GM18498 (cell line): ENCODE results near the gene CHRNB4.
"Not testable (repeated sequence)": the region's sequence is repeated elsewhere in the genome, so short reads cannot be mapped to it uniquely, and the experiment has no call there.

Source experiments
- ATAC-seq: cut with Tn5 transposase; IDR thresholded peaks from one replicate; pipeline ENCODE4 v1.9.1; 2021; ENCODE audit warnings: mild to moderate bottlenecking, moderate library complexity; ENCODE audit not compliant: unreplicated experiment

Gene CHRNB4

GRCh38 chr15:78618064-78618463 is 22.9 kb downstream of the CHRNB4 start:
- no peak for ATAC-seq

GRCh38 chr15:78617516-78617915 is 23.5 kb downstream of the CHRNB4 start:
- no peak for ATAC-seq

GRCh38 chr15:78617076-78617475 is 23.9 kb downstream of the CHRNB4 start:
- no peak for ATAC-seq

- no peak for ATAC-seq
Measured at GRCh38 chr15:78616506-78616905, 24.5 kb downstream of the CHRNB4 start.

- no peak for ATAC-seq
Measured at GRCh38 chr15:78615151-78615589, 25.8 kb downstream of the CHRNB4 start.

GRCh38 chr15:78614021-78614420 is 27.0 kb downstream of the CHRNB4 start:
- ATAC-seq, result no peak

GRCh38 chr15:78609551-78609950 is 31.5 kb downstream of the CHRNB4 start:
- not testable (repeated sequence) for ATAC-seq

- no peak for ATAC-seq
Measured at GRCh38 chr15:78605680-78606079, 35.3 kb downstream of the CHRNB4 start.

- no peak for ATAC-seq
Measured at GRCh38 chr15:78605201-78605600, 35.8 kb downstream of the CHRNB4 start.

- ATAC-seq, result no peak
Measured at GRCh38 chr15:78604420-78604819, 36.6 kb downstream of the CHRNB4 start.

- no peak for ATAC-seq
Measured at GRCh38 chr15:78603467-78603866, 37.5 kb downstream of the CHRNB4 start.

GRCh38 chr15:78599189-78599588 is 41.8 kb downstream of the CHRNB4 start:
- ATAC-seq, result no peak

- ATAC-seq, result no peak
Measured at GRCh38 chr15:78598348-78598747, 42.7 kb downstream of the CHRNB4 start.

GRCh38 chr15:78597583-78597982 is 43.4 kb downstream of the CHRNB4 start:
- ATAC-seq, result no peak

GRCh38 chr15:78574944-78575343 is 66.1 kb downstream of the CHRNB4 start:
- no peak for ATAC-seq
